HL-60 (cell line): Measurements from ENCODE around the gene CEACAM4.
"Not testable (repeated sequence)": the region's sequence is repeated elsewhere in the genome, so short reads cannot be mapped to it uniquely, and the experiment has no call there.

Experiments used
- DNase-seq, 2 experiments: peaks; one replicate each; pipeline ENCODE4 v3.0.0-alpha.2; 2010 to 2020; ENCODE audit warnings: low read depth in 1 of 2, low spot score in 1 of 2
- H3K27ac ChIP-seq: fragments of 250-450 bp; sonication (Bioruptor Pico); replicated peaks from 2 replicates; pipeline ENCODE4 v1.5.1; 2020; ENCODE audit warnings: mild to moderate bottlenecking, moderate library complexity
- H3K27me3 ChIP-seq: fragments of 250-450 bp; sonication (Bioruptor Pico); 2 replicates; pipeline ENCODE4 v1.5.1; 2021; ENCODE audit warnings: mild to moderate bottlenecking, moderate library complexity; ENCODE audit not compliant: insufficient read depth, poor library complexity, severe bottlenecking
- H3K4me3 ChIP-seq: replicated peaks from 2 replicates; pipeline ENCODE4 v1.5.1; 2011; ENCODE audit warnings: mild to moderate bottlenecking, control low read depth, low read length; ENCODE audit not compliant: insufficient read depth
- GABPA ChIP-seq: IDR thresholded peaks from 2 replicates; pipeline ENCODE4 v1.6.1; 2012; ENCODE audit warnings: low read depth
- POLR2AphosphoS5 ChIP-seq: IDR thresholded peaks from 2 replicates; pipeline ENCODE4 v1.6.1; 2012; ENCODE audit warnings: low read depth
- SPI1 ChIP-seq: IDR thresholded peaks from 2 replicates; pipeline ENCODE4 v1.6.1; 2012; ENCODE audit warnings: low read depth, mild to moderate bottlenecking, borderline replicate concordance
- TF ChIP-seq, protein P1 (sequence below): IDR thresholded peaks from one replicate; pipeline ENCODE4 v1.5.1; 2011; ENCODE audit warnings: low read length, control low read depth, inconsistent platforms; ENCODE audit not compliant: insufficient read depth
- TF ChIP-seq, protein P2 (sequence below): IDR thresholded peaks from 2 replicates; pipeline ENCODE4 v1.6.1; 2012; ENCODE audit warnings: low read depth; ENCODE audit not compliant: insufficient replicate concordance

Gene CEACAM4

DNA sequence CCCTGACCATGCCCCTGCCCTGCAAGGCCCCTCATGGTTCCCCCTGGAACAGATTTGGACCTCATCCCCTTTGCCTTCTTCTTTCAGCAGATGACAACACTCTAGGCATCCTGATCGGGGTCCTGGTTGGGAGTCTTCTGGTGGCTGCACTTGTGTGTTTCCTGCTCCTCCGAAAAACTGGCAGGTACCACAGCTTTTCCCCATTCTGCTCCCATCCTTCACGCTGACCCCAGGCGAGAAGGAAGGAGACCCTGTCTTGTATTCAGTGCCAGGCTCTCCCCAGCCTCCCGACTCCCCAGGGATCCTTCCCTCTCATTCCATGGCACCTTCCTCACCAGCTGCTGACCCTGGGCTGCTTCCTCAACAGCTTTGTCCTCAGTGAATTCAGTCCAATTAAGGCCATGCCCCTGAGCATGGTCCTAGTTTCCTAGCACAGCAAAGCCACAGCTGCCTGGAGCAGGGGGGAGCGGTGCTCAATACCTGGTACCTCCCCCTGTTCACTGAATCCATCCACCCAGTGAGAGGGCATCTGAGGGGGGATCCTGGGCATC, 42.5 kb downstream of the CEACAM4 start:
- H3K4me3 ChIP-seq, result no peak overlapping the region
- TF ChIP-seq, protein P1, sequence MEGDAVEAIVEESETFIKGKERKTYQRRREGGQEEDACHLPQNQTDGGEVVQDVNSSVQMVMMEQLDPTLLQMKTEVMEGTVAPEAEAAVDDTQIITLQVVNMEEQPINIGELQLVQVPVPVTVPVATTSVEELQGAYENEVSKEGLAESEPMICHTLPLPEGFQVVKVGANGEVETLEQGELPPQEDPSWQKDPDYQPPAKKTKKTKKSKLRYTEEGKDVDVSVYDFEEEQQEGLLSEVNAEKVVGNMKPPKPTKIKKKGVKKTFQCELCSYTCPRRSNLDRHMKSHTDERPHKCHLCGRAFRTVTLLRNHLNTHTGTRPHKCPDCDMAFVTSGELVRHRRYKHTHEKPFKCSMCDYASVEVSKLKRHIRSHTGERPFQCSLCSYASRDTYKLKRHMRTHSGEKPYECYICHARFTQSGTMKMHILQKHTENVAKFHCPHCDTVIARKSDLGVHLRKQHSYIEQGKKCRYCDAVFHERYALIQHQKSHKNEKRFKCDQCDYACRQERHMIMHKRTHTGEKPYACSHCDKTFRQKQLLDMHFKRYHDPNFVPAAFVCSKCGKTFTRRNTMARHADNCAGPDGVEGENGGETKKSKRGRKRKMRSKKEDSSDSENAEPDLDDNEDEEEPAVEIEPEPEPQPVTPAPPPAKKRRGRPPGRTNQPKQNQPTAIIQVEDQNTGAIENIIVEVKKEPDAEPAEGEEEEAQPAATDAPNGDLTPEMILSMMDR, result no peak
- no peak for TF ChIP-seq POLR2AphosphoS5
- TF ChIP-seq SPI1, result no peak
- TF ChIP-seq GABPA, result no peak
- TF ChIP-seq, protein P2, sequence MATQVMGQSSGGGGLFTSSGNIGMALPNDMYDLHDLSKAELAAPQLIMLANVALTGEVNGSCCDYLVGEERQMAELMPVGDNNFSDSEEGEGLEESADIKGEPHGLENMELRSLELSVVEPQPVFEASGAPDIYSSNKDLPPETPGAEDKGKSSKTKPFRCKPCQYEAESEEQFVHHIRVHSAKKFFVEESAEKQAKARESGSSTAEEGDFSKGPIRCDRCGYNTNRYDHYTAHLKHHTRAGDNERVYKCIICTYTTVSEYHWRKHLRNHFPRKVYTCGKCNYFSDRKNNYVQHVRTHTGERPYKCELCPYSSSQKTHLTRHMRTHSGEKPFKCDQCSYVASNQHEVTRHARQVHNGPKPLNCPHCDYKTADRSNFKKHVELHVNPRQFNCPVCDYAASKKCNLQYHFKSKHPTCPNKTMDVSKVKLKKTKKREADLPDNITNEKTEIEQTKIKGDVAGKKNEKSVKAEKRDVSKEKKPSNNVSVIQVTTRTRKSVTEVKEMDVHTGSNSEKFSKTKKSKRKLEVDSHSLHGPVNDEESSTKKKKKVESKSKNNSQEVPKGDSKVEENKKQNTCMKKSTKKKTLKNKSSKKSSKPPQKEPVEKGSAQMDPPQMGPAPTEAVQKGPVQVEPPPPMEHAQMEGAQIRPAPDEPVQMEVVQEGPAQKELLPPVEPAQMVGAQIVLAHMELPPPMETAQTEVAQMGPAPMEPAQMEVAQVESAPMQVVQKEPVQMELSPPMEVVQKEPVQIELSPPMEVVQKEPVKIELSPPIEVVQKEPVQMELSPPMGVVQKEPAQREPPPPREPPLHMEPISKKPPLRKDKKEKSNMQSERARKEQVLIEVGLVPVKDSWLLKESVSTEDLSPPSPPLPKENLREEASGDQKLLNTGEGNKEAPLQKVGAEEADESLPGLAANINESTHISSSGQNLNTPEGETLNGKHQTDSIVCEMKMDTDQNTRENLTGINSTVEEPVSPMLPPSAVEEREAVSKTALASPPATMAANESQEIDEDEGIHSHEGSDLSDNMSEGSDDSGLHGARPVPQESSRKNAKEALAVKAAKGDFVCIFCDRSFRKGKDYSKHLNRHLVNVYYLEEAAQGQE, result no peak
- no peaks in the 10 kb centered on the region for H3K27me3 ChIP-seq
- no peak overlapping the region for H3K27ac ChIP-seq
- DNase-seq, result no peak

DNA sequence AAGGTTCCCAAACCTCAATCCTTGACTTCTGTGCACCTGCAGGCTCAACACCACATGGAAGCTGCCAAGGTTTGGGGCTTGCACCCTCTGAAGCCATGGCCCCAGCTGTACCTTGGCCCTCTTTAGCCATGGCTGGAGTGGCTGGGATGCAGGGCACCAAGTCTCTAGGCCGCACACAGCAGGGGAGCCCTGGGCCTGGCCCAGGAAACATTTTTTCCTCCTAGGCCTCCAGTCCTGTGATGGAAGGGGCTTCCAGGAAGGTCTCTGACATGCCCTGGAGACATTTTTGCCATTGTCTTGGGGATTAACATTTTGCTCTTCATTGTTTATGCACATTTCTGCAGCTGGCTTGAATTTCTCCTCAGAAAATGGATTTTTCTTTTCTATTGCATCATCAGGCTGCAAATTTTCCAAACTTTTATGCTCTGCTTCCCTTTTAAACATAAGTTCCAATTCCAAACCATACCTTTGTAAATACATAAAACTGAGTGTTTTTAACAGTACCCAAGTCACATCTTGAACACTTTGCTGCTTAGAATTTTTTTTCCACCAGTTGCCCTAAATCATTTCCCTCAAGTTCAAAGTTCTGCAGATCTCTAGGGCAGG, 44.2 kb downstream of the CEACAM4 start:
- not testable (repeated sequence) for H3K4me3 ChIP-seq, H3K27ac ChIP-seq, H3K27me3 ChIP-seq, DNase-seq

DNA sequence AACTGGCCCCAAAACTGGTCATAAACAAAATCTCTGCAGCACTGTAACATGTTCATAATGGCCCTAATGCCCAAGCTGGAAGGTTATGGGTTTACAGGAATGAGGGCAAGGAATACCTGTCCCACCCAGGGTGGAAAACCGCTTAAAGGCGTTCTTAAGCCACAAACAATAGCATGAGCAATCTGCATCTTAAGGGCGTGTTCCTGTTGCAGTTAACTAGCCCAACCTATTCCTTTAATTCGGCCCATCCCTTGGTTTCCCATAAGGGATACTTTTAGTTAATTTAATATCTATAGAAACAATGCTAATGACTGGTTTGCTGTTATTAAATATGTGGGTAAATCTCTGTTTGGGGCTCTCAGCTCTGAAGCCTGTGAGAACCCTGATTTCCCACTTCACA, 45.8 kb downstream of the CEACAM4 start:
- not testable (repeated sequence) for H3K27ac ChIP-seq, DNase-seq, H3K27me3 ChIP-seq, H3K4me3 ChIP-seq

DNA sequence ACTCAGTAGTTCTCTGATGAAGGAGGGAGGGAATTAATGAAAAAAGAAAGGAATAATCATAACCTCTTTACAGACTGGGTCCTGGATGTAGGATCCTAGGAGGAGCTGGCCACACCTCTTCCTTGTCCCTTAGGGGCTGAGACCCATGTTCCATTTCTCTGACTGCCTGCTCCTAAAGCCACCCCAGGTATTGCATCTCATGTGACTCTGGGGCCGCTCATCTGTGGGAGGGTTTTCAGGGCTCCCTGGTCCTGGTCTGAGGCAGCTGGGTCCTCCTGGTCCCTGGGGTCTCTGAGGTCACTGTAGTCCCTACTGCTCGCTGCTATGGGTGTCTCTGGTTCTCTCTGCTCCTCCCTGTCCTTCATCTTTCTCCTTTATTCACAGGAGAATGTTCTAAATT, 48.0 kb downstream of the CEACAM4 start:
- TF ChIP-seq SPI1, result no peak
- TF ChIP-seq, protein P1, result no peak
- TF ChIP-seq, protein P2, result no peak
- no peak for TF ChIP-seq POLR2AphosphoS5
- no peak for TF ChIP-seq GABPA
- no peak for DNase-seq
- no peak overlapping the region for H3K4me3 ChIP-seq
- H3K27ac ChIP-seq, result no peak overlapping the region
- H3K27me3 ChIP-seq, result no peaks in the 10 kb centered on the region

DNA sequence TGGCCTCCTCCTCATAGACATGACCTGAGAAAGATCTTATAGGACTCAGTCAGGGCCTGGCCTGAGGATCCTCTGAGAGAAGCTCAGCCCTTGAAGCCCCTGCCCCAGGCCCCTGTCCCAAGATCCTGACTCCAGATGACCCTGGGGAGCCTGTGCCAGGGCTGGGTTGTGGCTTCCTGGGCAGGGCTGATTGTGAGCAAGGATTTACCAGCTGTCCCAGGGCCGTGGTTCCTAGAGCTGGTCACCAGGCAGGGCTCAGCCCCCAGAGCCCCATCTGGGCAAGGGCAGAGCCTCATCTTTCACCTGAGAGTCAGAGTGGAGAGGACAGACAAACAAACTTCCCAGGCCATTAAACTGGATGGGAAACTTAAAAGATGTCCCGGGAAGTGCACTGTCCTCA, 49.0 kb downstream of the CEACAM4 start:
- Histone ChIP-seq H3K27me3 (no peaks in the 10 kb centered on the region), H3K4me3 (no peak overlapping the region), H3K27ac (no peak overlapping the region)
- TF ChIP-seq, protein P2, result no peak
- TF ChIP-seq GABPA (no peak), SPI1 (no peak), POLR2AphosphoS5 (no peak)
- TF ChIP-seq, protein P1, result no peak
- DNase-seq, result no peak
